Tracheal epithelial cell (primary cell): ENCODE data around the gene PRKAG2. TPM values are rescaled to one million over a fixed set of nuclear protein-coding genes. Genes with fewer than 3 reads are reported as not detected.

Source experiments
- total RNA-seq: library from RNA; depleted of rRNA; stranded (reverse); fragments of >200 nt; gene quantifications from 2 replicates; pipeline ENCODE4 v1.2.1, GENCODE V29; 2014

The PRKAG2 gene
- 18.1 and 18.3 TPM in 2 replicates for total RNA-seq

DNA sequence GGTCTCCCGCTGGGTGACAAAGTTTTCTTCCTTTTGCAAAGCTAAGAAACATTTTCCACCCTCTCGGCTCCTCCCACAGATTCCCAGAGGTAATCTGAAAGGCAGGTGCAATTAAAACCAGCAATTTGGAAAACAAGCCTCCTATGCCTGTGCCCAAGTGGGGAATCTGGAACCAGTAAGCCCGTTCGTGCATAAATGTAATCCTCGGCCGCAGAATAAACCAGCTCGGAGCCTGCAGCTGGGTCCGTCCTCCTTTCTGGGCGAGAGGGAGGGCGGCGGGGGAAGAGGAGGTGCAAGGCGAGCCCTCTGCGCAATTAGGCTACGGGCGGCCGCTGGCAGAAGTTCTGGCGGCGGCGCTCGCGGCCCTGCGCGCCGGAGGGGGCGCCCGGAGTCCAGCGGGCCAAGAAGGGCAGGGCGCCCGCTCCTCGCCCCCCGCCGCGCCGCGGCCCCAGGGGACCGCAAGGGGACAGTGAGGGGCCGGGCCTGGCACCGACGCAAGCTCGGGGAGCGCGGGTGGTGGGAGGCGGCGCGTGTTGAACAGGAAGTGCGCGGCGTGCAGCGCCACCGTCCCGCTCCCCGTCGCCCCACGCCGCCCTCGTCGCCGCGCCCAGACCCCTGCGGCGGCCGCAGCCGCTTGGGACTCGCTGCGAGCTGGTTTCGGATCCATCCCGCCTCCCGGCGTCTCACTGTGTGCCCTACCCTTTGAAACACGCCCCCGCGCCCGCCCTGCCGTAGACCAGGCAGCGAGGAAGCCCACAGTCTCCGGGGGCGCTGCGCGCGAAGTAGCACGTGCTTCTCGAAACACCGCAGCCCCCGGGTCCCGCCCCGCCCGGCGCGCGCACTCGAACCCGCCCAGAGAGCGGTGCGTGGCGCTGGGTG lies at the start of gene PRKAG2:
PRKAG2 (minus strand) TSS at position 217 of the 879 bp plus-strand sequence. CDS start 495 bp downstream, outside the sequence.

GRCh38 chr7:151519765-151520418 lies 357.0 kb downstream of the PRKAG2 start, which contains the start of gene RHEB:
Gene RHEB, minus strand, starts transcription at chr7:151519895. Its CDS starts 384 bp downstream, at chr7:151519511.

Other genes starting within 250 kb of the PRKAG2 start
- not detected in 2 replicates for gene GALNTL5, start 79.3 kb upstream of the PRKAG2 start, total RNA-seq
- gene GALNT11, start 148.6 kb upstream of the PRKAG2 start, total RNA-seq = 40.5 and 49.2 TPM in 2 replicates